ENCODE data around the gene NPAS2.

The NPAS2 gene

GRCh38 chr2:100856732-100857131 is 36.8 kb downstream of the NPAS2 start:
- no peak for DNase-seq

- DNase-seq, result no peak
These were observed 37.4 kb downstream of the NPAS2 start for GRCh38 chr2:100857341-100857740.

GRCh38 chr2:100857915-100858314 is 38.0 kb downstream of the NPAS2 start:
- DNase-seq, result peak; percentile 27 to 51 (median 32)

GRCh38 chr2:100859902-100860301 is 40.0 kb downstream of the NPAS2 start:
- no peak for DNase-seq

- no peak for DNase-seq
These were observed 41.4 kb downstream of the NPAS2 start for GRCh38 chr2:100861340-100861739.

- DNase-seq, result no peak
These were observed 42.1 kb downstream of the NPAS2 start for GRCh38 chr2:100862081-100862480.

- DNase-seq, result peak; percentile 68 to 79 (median 75)
These were observed 46.0 kb downstream of the NPAS2 start for GRCh38 chr2:100865816-100866460.

GRCh38 chr2:100868083-100868482 is 48.1 kb downstream of the NPAS2 start:
- no peak for DNase-seq

GRCh38 chr2:100869120-100869519 is 49.2 kb downstream of the NPAS2 start:
- no peak for DNase-seq

GRCh38 chr2:100870652-100871531 is 51.0 kb downstream of the NPAS2 start:
- peak; percentile 33 to 43 (median 41) for DNase-seq

GRCh38 chr2:100875516-100876230 is 55.7 kb downstream of the NPAS2 start:
- no peak for DNase-seq

- no peak for DNase-seq
These were observed 56.4 kb downstream of the NPAS2 start for GRCh38 chr2:100876231-100876860.

- DNase-seq, result no peak
These were observed 57.6 kb downstream of the NPAS2 start for GRCh38 chr2:100877555-100877954.

GRCh38 chr2:100878000-100878791 is 58.3 kb downstream of the NPAS2 start:
- DNase-seq, result no peak

- no peak for DNase-seq
These were observed 59.4 kb downstream of the NPAS2 start for GRCh38 chr2:100879296-100879695.

- no peak for DNase-seq
These were observed 60.1 kb downstream of the NPAS2 start for GRCh38 chr2:100880036-100880435.

GRCh38 chr2:100880730-100881129 is 60.8 kb downstream of the NPAS2 start:
- no peak for DNase-seq

- DNase-seq, result no peak
These were observed 63.0 kb downstream of the NPAS2 start for GRCh38 chr2:100882645-100883613.

- no peak for DNase-seq
These were observed 64.2 kb downstream of the NPAS2 start for GRCh38 chr2:100884145-100884621.

GRCh38 chr2:100886085-100886484 is 66.1 kb downstream of the NPAS2 start:
- no peak for DNase-seq
